ENCODE data around the gene NEUROG2.

NEUROG2 gene

GRCh38 chr4:112521123-112522023, 5.4 kb upstream of the NEUROG2 start:
- DNase-seq (ENCODE audit: low read depth in 2 of 2): no peak

- no peak for DNase-seq (ENCODE audit: low read depth in 2 of 2)
Measured at GRCh38 chr4:112520598-112521122, 4.7 kb upstream of the NEUROG2 start.

- DNase-seq (ENCODE audit: low read depth in 2 of 2): no peak
Measured at GRCh38 chr4:112519689-112520597, 4.0 kb upstream of the NEUROG2 start.

GRCh38 chr4:112518675-112519074, 2.7 kb upstream of the NEUROG2 start:
- DNase-seq (ENCODE audit: low read depth in 2 of 2): no peak

GRCh38 chr4:112517911-112518310, 1.9 kb upstream of the NEUROG2 start:
- DNase-seq (ENCODE audit: low read depth in 2 of 2): no peak

- no peak for DNase-seq (ENCODE audit: low read depth in 2 of 2)
Measured at GRCh38 chr4:112517067-112517634, 1.2 kb upstream of the NEUROG2 start.

GRCh38 chr4:112516471-112517066, 589 bp upstream of the NEUROG2 start:
- no peak for DNase-seq (ENCODE audit: low read depth in 2 of 2)

GRCh38 chr4:112515198-112516065, 548 bp downstream of the NEUROG2 start:
- no peak for DNase-seq (ENCODE audit: low read depth in 2 of 2)

- DNase-seq (ENCODE audit: low read depth in 2 of 2): no peak
Measured at GRCh38 chr4:112514647-112515197, 1.3 kb downstream of the NEUROG2 start.

GRCh38 chr4:112513971-112514646, 1.9 kb downstream of the NEUROG2 start:
- DNase-seq (ENCODE audit: low read depth in 2 of 2): no peak

- DNase-seq (ENCODE audit: low read depth in 2 of 2): no peak
Measured at GRCh38 chr4:112511803-112512118, 4.2 kb downstream of the NEUROG2 start.

- DNase-seq (ENCODE audit: low read depth in 2 of 2): no peak
Measured at GRCh38 chr4:112511093-112511802, 4.7 kb downstream of the NEUROG2 start.

- no peak for DNase-seq (ENCODE audit: low read depth in 2 of 2)
Measured at GRCh38 chr4:112510291-112511092, 5.5 kb downstream of the NEUROG2 start.

GRCh38 chr4:112509243-112510141, 6.5 kb downstream of the NEUROG2 start:
- no peak for DNase-seq (ENCODE audit: low read depth in 2 of 2)

- DNase-seq (ENCODE audit: low read depth in 2 of 2): no peak
Measured at GRCh38 chr4:112508356-112508755, 7.6 kb downstream of the NEUROG2 start.

- DNase-seq (ENCODE audit: low read depth in 2 of 2): no peak
Measured at GRCh38 chr4:112504807-112505206, 11.2 kb downstream of the NEUROG2 start.

GRCh38 chr4:112502871-112503270, 13.1 kb downstream of the NEUROG2 start:
- no peak for DNase-seq (ENCODE audit: low read depth in 2 of 2)

Data from activated CD4-positive, alpha-beta T cell treated with anti-CD3 and anti-CD28 coated beads for 24 hours (primary cell).